C4-2B (cell line): Measurements from ENCODE around the gene USP31.

Experiments used
- H3K27ac ChIP-seq: fragments of 450-650 bp; 2 replicates; pipeline ENCODE4 v1.5.1; 2017
- CTCF ChIP-seq: fragments of 450-650 bp; conservative IDR thresholded peaks from 2 replicates; pipeline ENCODE4 v1.5.1; 2017; ENCODE audit warnings: mild to moderate bottlenecking
- ZFX ChIP-seq: fragments of 450-650 bp; IDR thresholded peaks from 2 replicates; pipeline ENCODE4 v1.6.1; 2017

The USP31 gene

GRCh38 chr16:23080329-23080728 lies 68.9 kb downstream of the USP31 start:
- TF ChIP-seq CTCF = no peak
- no peak for TF ChIP-seq ZFX
- peak overlapping the region; percentile 67; the same call in 1 of the 2 replicates for H3K27ac ChIP-seq

DNA sequence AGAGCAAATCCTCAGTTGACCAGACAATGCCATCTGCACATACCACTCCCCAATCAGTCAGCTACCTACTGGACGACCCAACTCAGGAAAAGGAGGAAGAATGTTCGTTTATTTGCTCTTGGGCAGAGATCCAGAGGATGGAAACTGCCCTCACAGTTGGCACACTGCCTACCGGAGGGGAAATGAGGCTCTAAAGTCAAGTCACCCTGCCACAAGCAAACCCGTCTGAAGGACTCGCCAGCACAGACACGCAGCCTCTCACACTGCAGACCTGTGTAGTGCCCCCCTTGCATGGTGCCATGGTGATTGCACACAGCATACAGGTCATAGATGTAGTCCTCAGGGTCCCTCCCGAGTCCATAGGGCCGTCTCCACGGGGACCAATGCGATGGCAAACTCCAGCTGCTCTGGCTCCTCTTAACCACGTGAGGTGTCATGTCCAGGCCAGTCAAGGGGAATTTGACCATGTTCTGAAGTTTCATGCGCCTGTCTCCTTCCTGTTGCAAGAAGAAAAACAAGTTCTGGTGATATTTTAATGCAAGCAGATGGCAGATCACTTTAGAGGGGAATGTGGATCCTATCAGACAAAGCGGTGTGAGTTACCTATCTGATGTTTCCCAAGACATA lies 69.5 kb downstream of the USP31 start:
- H3K27ac ChIP-seq = peak overlapping the region; percentile 67
- no peak for TF ChIP-seq ZFX
- no peak for TF ChIP-seq CTCF

- TF ChIP-seq ZFX = no peak
- no peak overlapping the region for H3K27ac ChIP-seq
Observed at GRCh38 chr16:23074423-23074822, 74.8 kb downstream of the USP31 start.

DNA sequence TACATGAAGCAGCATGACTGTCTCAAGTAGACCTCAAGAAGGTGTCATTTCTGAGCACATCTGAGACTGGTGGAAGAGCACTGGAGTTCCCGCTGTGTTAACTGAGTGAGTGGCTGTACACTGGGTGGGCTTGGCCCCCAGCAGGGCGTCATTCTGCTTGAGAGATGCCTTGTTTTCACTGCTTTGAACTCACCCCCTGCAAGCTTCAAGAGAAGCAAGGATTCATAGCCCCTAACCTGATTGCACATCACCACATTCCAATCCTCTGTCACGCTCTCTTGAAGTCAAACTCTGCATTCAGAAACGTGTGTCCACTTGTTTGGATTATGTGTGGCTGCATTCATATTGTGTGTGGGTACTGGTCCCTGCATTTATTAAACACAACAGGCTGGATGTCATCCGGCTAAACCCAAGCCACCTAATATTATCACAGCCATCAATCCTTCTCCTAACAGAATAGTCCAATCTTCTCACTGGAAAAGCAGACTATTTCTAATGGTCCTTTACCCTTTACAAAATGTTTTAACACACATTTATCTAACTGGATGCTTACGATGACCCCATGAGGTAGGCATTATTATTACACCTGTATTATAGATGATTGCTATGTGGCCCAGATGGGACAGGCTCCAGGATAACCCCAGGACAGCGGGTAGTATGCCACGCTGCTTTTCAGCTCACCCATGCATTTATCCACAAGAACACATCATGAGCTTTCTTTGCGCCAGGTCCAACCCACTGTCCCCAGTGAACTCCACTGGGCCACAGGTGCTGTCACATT lies 76.3 kb downstream of the USP31 start:
- H3K27ac ChIP-seq = no peak overlapping the region
- no peak for TF ChIP-seq ZFX
- TF ChIP-seq CTCF = peak; percentile 25

DNA sequence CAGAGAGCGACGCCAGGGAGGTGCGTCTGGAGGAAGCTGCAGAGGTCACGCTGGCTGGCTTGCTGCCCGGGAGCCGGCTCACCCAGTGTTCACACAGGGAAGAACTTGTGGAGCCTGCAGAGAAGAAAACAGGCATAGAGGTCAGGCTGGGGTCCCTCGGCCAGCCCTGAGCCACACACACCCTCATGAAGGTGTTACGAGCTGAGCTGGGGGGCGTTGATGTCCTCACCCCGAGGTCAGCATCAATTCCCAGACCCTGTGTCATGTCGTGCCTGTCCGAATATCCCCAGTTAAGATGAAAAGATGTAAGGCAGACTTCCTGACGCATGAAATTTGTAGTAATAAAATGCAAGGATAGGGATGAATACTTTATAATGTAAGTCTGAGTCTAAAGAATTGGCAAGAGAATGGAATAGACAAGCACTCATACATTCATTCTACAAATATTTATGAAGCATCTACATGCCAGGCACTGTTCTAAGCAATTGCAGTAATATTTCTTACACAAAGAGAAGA lies 77.1 kb downstream of the USP31 start:
- H3K27ac ChIP-seq = peak overlapping the region; percentile 20; the same call in 1 of the 2 replicates
- TF ChIP-seq ZFX (no peak), CTCF (no peak)

- H3K27ac ChIP-seq = peak overlapping the region; percentile 20; the same call in 1 of the 2 replicates
- TF ChIP-seq CTCF = no peak
- TF ChIP-seq ZFX = no peak
Observed at GRCh38 chr16:23071196-23072083, 77.8 kb downstream of the USP31 start.

- no peak overlapping the region for H3K27ac ChIP-seq
- TF ChIP-seq ZFX (no peak), CTCF (no peak)
Observed at GRCh38 chr16:23069844-23070243, 79.4 kb downstream of the USP31 start.
